Right atrium auricular region (tissue), 2 donors: ENCODE measurements around the gene CCDC142. TPM values are rescaled to one million over a fixed set of nuclear protein-coding genes. Genes with fewer than 3 reads are reported as not detected.

Experiments used
- DNase-seq: peaks from one replicate; pipeline ENCODE4 v3.0.0-alpha.2; 2019; ENCODE audit warnings: low spot score
- H3K27ac ChIP-seq, 2 donors: fragments of 200-600 bp; sonication (generic); 1 replicate in 1 of 2; 2 replicates in 1 of 2; pipeline ENCODE4 v1.5.1; 2016 to 2019
- H3K27me3 ChIP-seq, 2 donors: fragments of 200-600 bp; sonication (generic); one replicate each; pipeline versions ENCODE4 v1.5.1 to v1.6.0; 2017 to 2019
- H3K36me3 ChIP-seq: fragments of 200-600 bp; sonication (generic); one replicate; pipeline ENCODE4 v1.5.1; 2016
- H3K4me1 ChIP-seq, 2 donors: fragments of 200-600 bp; sonication (generic); one replicate each; pipeline versions ENCODE4 v1.5.1 to v1.6.0; 2017 to 2019
- H3K4me3 ChIP-seq, 2 donors: fragments of 200-600 bp; sonication (generic); 1 replicate in 1 of 2; 2 replicates in 1 of 2; pipeline ENCODE4 v1.5.1; 2017 to 2019; ENCODE audit warnings: mild to moderate bottlenecking in 1 of 2, moderate library complexity in 1 of 2
- H3K9me3 ChIP-seq, 2 donors: fragments of 200-600 bp; sonication (generic); one replicate each; pipeline ENCODE4 v1.5.1; 2019
- total RNA-seq, 2 donors: library from RNA; depleted of rRNA; stranded (reverse); fragments of >200 nt; gene quantifications; one replicate each; pipeline ENCODE4 v1.1.0, GENCODE V29; 2016
- TF ChIP-seq, protein P1 (sequence below), 2 donors: fragments of 200-600 bp; sonication (generic); IDR thresholded peaks; one replicate each; pipeline ENCODE4 v1.5.1; 2019; ENCODE audit warnings: antibody characterized with exemption in 2 of 2

Gene CCDC142
- total RNA-seq, 2 donors from 2014 or later: 3.8 to 13.6 TPM

DNA sequence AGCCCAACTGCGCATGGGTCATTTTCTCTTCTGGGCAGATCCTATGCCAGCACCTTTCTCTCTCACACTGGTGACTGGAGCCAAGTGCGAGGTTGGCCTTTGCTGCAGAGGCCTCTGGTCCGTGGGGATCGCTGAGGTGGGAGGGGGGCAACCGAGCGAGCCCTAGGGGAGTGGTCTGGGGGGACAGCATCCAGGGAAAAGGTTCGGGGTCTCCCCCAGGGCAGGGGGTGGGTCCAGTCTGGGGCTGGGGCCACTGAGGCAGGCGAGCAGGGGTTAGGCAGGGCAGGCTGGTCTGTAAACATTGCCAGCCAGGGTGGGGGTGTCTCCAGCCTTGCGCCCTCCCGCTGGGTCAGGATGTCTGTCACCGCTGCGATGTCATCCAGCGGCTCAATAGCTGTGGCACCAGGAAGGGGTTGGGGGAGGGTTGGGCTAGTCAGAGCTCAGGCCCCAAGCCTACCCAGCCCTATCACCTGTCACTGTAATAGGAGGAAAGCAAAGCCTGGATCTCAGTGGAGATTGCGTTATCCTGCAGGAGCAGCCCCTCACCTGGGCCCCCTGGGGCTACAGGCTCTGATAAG lies 56.5 kb downstream of the CCDC142 start:
- H3K4me3 ChIP-seq: no peak overlapping the region
- TF ChIP-seq, protein P1, sequence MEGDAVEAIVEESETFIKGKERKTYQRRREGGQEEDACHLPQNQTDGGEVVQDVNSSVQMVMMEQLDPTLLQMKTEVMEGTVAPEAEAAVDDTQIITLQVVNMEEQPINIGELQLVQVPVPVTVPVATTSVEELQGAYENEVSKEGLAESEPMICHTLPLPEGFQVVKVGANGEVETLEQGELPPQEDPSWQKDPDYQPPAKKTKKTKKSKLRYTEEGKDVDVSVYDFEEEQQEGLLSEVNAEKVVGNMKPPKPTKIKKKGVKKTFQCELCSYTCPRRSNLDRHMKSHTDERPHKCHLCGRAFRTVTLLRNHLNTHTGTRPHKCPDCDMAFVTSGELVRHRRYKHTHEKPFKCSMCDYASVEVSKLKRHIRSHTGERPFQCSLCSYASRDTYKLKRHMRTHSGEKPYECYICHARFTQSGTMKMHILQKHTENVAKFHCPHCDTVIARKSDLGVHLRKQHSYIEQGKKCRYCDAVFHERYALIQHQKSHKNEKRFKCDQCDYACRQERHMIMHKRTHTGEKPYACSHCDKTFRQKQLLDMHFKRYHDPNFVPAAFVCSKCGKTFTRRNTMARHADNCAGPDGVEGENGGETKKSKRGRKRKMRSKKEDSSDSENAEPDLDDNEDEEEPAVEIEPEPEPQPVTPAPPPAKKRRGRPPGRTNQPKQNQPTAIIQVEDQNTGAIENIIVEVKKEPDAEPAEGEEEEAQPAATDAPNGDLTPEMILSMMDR (IDR thresholded peaks at IDR 0.05): no peak
- H3K27me3 ChIP-seq: no peaks in the 10 kb centered on the region
- DNase-seq: no peak
- H3K27ac ChIP-seq: no peak overlapping the region
- no peaks in the 10 kb centered on the region for H3K9me3 ChIP-seq
- peaks cover 51% of the 10 kb centered on the region for H3K36me3 ChIP-seq
- H3K4me1 ChIP-seq: peaks cover 0 to 7% of the 10 kb centered on the region in 2 donors

DNA sequence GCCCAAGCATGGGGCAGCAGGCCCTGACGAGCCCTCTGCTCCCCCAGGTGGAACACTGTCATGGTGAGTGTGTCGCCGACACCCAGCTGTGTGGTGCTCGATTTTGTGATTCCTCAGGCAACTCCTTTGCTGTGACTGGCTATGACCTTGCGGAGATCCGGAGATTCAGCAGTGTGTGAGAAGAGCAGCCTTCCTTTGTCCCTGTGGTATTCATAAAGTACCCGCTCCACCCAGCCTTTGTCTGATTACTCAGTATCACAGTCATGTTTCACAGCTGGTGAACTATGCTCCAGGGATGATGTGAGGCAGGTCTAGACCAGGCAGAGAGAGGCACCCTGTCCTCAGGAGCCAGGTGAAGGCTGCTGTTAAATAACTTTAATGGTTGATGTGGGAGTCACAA lies 57.3 kb downstream of the CCDC142 start:
- no peak for DNase-seq
- Histone ChIP-seq H3K27me3 (no peaks in the 10 kb centered on the region), H3K36me3 (peaks cover 44% of the 10 kb centered on the region), H3K27ac (no peak overlapping the region), H3K4me3 (no peak overlapping the region), H3K9me3 (no peaks in the 10 kb centered on the region), H3K4me1 (peaks cover 0 to 13% of the 10 kb centered on the region in 2 donors)
- TF ChIP-seq, protein P1 (IDR thresholded peaks at IDR 0.05): no peak

DNA sequence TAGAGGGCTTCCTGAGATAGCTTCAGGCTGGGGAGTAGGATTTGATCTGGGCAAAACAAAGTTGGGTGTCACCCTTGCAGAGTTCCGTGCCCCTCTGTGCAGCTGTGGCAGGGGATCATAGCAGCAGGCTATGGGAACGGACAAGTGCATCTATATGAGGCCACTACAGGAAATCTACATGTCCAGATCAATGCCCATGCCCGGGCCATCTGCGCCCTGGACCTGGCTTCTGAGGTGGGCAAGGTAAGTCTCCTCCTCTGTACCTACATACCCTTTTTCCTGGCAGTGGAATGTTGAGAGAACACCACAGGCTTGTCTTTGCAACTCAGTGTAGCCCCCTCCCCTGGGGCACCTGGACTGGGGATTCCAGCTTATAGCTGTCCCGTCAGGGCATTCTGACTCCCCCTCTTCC lies 57.8 kb downstream of the CCDC142 start:
- H3K27me3 ChIP-seq: no peaks in the 10 kb centered on the region
- H3K36me3 ChIP-seq: peaks cover 38% of the 10 kb centered on the region

DNA sequence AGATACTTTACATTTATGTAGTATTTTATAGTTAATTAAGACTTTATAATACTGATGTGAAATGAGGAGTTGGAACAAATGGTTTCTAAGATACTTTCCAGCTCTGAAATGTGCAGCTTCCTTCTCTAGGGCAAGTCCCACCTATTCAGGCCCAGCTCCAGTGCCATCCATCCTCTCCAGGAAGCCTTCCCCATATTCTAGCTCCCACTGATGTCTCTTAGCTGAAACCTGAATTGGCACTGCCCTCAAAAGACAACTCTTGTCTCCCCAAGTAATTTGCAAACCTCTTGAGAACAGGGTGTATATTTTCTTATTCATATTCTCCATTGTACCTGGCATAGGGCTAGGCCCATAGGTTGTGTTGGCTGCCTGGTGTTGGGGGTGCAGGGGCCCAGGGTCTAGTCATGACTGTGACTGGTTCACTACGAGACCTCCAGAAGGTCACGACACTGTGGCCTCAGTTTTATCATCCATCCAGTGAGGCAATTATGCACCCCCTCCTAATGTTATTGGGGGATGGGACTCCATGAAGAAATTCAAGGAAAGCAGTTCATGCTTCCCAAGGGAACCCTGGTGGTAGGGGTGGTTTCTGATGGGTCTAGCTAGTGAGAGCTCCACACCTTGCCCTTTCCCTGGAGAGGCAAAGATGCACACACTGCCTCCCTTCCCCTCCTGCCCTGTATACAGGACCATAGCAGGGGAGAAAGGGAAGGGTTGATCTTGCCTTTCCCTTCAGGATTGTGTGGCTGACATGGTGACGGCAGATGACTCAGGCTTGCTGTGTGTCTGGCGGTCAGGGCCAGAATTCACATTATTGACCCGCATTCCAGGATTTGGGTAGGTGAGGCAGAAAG lies 58.4 kb downstream of the CCDC142 start:
- H3K4me3 ChIP-seq: no peak overlapping the region
- DNase-seq: no peak
- peaks cover 0 to 13% of the 10 kb centered on the region in 2 donors for H3K4me1 ChIP-seq
- H3K27me3 ChIP-seq: no peaks in the 10 kb centered on the region
- no peak overlapping the region for H3K27ac ChIP-seq
- H3K9me3 ChIP-seq: no peaks in the 10 kb centered on the region
- TF ChIP-seq, protein P1 (IDR thresholded peaks at IDR 0.05): no peak
- H3K36me3 ChIP-seq: peaks cover 32% of the 10 kb centered on the region

More for the DNA sequence above, 57.8 kb downstream of the CCDC142 start:
- H3K4me1 ChIP-seq: peaks cover 0 to 13% of the 10 kb centered on the region in 2 donors
- no peak overlapping the region for H3K4me3 ChIP-seq
- TF ChIP-seq, protein P1 (IDR thresholded peaks at IDR 0.05): no peak
- no peaks in the 10 kb centered on the region for H3K9me3 ChIP-seq
- no peak for DNase-seq
- H3K27ac ChIP-seq: no peak overlapping the region

Other genes with a start within 250 kb of the CCDC142 start
- 1 to 10 TPM in 1 of 2 donors, under 1 TPM in 1; 0.28 to 1.3 TPM for gene SLC4A5, start 139.6 kb downstream of the CCDC142 start, total RNA-seq
- 100 to 1,000 TPM in 1 of 2 donors, 10 to 100 TPM in 1; 86.5 to 102 TPM for gene DCTN1, start 102.7 kb downstream of the CCDC142 start, total RNA-seq
- gene C2orf81, start 61.4 kb downstream of the CCDC142 start, total RNA-seq: 1 to 10 TPM in 1 of 2 donors, under 1 TPM in 1; 0.94 to 1.0 TPM
- 1 to 10 TPM in 1 of 2 donors, under 1 TPM in 1; 0.67 to 7.5 TPM for gene WDR54, start 61.3 kb downstream of the CCDC142 start, total RNA-seq
- 10 to 100 TPM; 10.4 to 15.3 TPM for gene RTKN, start 41.1 kb downstream of the CCDC142 start, total RNA-seq
- 10 to 100 TPM; 10.4 to 14.6 TPM for gene INO80B, start 27.9 kb downstream of the CCDC142 start, total RNA-seq
- 10 to 100 TPM; 43.0 to 57.4 TPM for gene WBP1, start 24.6 kb downstream of the CCDC142 start, total RNA-seq
- 10 to 100 TPM; 22.6 to 26.1 TPM for gene MOGS, start 17.6 kb downstream of the CCDC142 start, total RNA-seq
- 10 to 100 TPM; 19.8 to 81.4 TPM for gene MRPL53, start 10.3 kb downstream of the CCDC142 start, total RNA-seq
- 1 to 10 TPM; 9.1 to 9.6 TPM for gene TTC31, start 83 bp upstream of the CCDC142 start, total RNA-seq
- gene LBX2, start 16.6 kb upstream of the CCDC142 start, total RNA-seq: 1 to 10 TPM in 1 of 2 donors, under 1 TPM in 1; 0.83 to 1.0 TPM
- gene PCGF1, start 24.7 kb upstream of the CCDC142 start, total RNA-seq: 10 to 100 TPM; 15.2 to 19.0 TPM
- not detected for gene TLX2, start 31.5 kb upstream of the CCDC142 start, total RNA-seq
- not detected for gene DQX1, start 43.2 kb upstream of the CCDC142 start, total RNA-seq
- gene AUP1, start 46.7 kb upstream of the CCDC142 start, total RNA-seq: 10 to 100 TPM; 55.2 to 80.9 TPM
- 10 to 100 TPM; 16.0 to 27.3 TPM for gene HTRA2, start 46.9 kb upstream of the CCDC142 start, total RNA-seq
- 1 to 10 TPM; 3.2 to 3.9 TPM for gene LOXL3, start 70.9 kb upstream of the CCDC142 start, total RNA-seq
- gene DOK1, start 71.7 kb upstream of the CCDC142 start, total RNA-seq: 10 to 100 TPM in 1 of 2 donors, 1 to 10 TPM in 1; 4.9 to 10.3 TPM
- gene M1AP, start 165.3 kb upstream of the CCDC142 start, total RNA-seq: 10 to 100 TPM in 1 of 2 donors, not detected in 1; 10.3 TPM
- 1 to 10 TPM; 3.0 to 3.9 TPM for gene SEMA4F, start 171.2 kb upstream of the CCDC142 start, total RNA-seq